Endothelial cell of umbilical vein (primary cell): ENCODE results near the gene NAA20. TPM values are rescaled to one million over a fixed set of nuclear protein-coding genes. Genes with fewer than 3 reads are reported as not detected.

ENCODE experiments used
- BruUV-seq: library from RNA; stranded (reverse); fragments of 400-500 nt; replicated peaks from 2 replicates; lab custom pipeline; 2021; lab: Mats Ljungman, UMichigan
- CTCF ChIA-PET: fragments of 300-600, 350-600 bp; sonication (Branson Sonifier 250); formaldehyde crosslinking; loops from one replicate; lab custom pipeline; 2021; ENCODE audit warnings: antibody characterized with exemption, inconsistent platforms; lab: Charles Lee
- POLR2A ChIA-PET: fragments of 300-600, 350-600 bp; sonication (Branson Sonifier 250); formaldehyde crosslinking; loops from one replicate; lab custom pipeline; 2021; ENCODE audit warnings: antibody characterized with exemption, inconsistent platforms; lab: Charles Lee
- DNase-seq: peaks from one replicate; pipeline ENCODE4 v3.0.0-alpha.2; 2011; ENCODE audit warnings: low read depth, low spot score
- FAIRE-seq: peaks from 2 replicates; lab custom pipeline; 2011; peaks lifted over from hg19 to GRCh38; lab: Jason Lieb, UNC
- H2AFZ ChIP-seq: 2 replicates; pipeline ENCODE4 v1.6.0; 2012; ENCODE audit warnings: low read depth, low read length, control low read depth, inconsistent platforms
- H3K27ac ChIP-seq: 2 replicates; pipeline ENCODE4 v1.5.1; 2011; ENCODE audit warnings: low read depth, mild to moderate bottlenecking, control low read depth, low read length, moderate library complexity; ENCODE audit not compliant: insufficient read depth
- H3K27me3 ChIP-seq, 2 experiments: 2 replicates each; pipeline versions ENCODE4 v1.6.0 to v1.6.1; 2011; ENCODE audit warnings: low read length in 2 of 2, mixed read lengths in 1 of 2; ENCODE audit not compliant: control insufficient read depth in 2 of 2, insufficient read depth in 2 of 2
- H3K36me3 ChIP-seq, 2 experiments: 2 replicates in 1 of 2; 3 replicates in 1 of 2; pipeline ENCODE4 v1.5.1; 2011; ENCODE audit warnings: low read length in 2 of 2, mild to moderate bottlenecking in 1 of 2, moderate library complexity in 1 of 2; ENCODE audit not compliant: control insufficient read depth in 2 of 2, insufficient read depth in 2 of 2; ENCODE audit errors: extremely low read depth in 1 of 2
- H3K4me1 ChIP-seq: 3 replicates; pipeline ENCODE4 v1.5.1; 2011; ENCODE audit warnings: mild to moderate bottlenecking, low read length; ENCODE audit not compliant: control insufficient read depth, insufficient read depth; ENCODE audit errors: extremely low read depth
- H3K4me2 ChIP-seq: 2 replicates; pipeline ENCODE4 v1.6.1; 2011; ENCODE audit warnings: low read length, control low read depth, mixed read lengths; ENCODE audit not compliant: insufficient read depth
- H3K4me3 ChIP-seq, 3 experiments: fragments of 200-600 bp in 1 of 3; sonication (generic), shearing (Covaris generic) in 1 of 3; replicated peaks in 1 of 3; 2 replicates each; pipeline ENCODE4 v1.5.1; 2011 to 2016; ENCODE audit warnings: control low read depth in 3 of 3, low read length in 3 of 3, mild to moderate bottlenecking in 2 of 3, inconsistent platforms in 1 of 3, low read depth in 1 of 3, moderate library complexity in 1 of 3; ENCODE audit not compliant: insufficient read depth in 1 of 3
- H3K79me2 ChIP-seq: 2 replicates; pipeline ENCODE4 v1.6.0; 2012; ENCODE audit warnings: low read length, inconsistent platforms; ENCODE audit not compliant: control insufficient read depth, insufficient read depth
- H3K9ac ChIP-seq: replicated peaks from 2 replicates; pipeline ENCODE3; 2011; ENCODE audit warnings: low read length, control low read depth; ENCODE audit not compliant: insufficient read depth; ENCODE audit errors: extremely low read depth
- H3K9me1 ChIP-seq: replicated peaks from 3 replicates; pipeline ENCODE4 v1.6.0; 2011; ENCODE audit warnings: mild to moderate bottlenecking, low read length; ENCODE audit not compliant: control insufficient read depth, insufficient read depth; ENCODE audit errors: extremely low read depth
- H3K9me3 ChIP-seq: replicated peaks from 2 replicates; pipeline ENCODE4 v1.5.1; 2012; ENCODE audit warnings: low read length, inconsistent platforms; ENCODE audit not compliant: control insufficient read depth, insufficient read depth
- H4K20me1 ChIP-seq: replicated peaks from 2 replicates; pipeline ENCODE3; 2011; ENCODE audit warnings: mild to moderate bottlenecking, low read length; ENCODE audit not compliant: control insufficient read depth, insufficient read depth; ENCODE audit errors: extremely low read depth
- CTCF ChIP-seq, 2 donors: IDR thresholded peaks; 1 replicate in 1 of 2; 2 replicates in 1 of 2; pipeline ENCODE4 v1.5.1; 2011; ENCODE audit warnings: low read length in 2 of 2, mild to moderate bottlenecking in 2 of 2, moderate library complexity in 2 of 2, control low read depth in 1 of 2, inconsistent platforms in 1 of 2, low read depth in 1 of 2; ENCODE audit not compliant: insufficient read depth in 1 of 2; ENCODE audit errors: extremely low read depth in 1 of 2
- FOS ChIP-seq: IDR thresholded peaks from 2 replicates; pipeline ENCODE4 v1.6.1; 2011; ENCODE audit warnings: mild to moderate bottlenecking, low read length, moderate library complexity, borderline replicate concordance; ENCODE audit not compliant: insufficient read depth
- GATA2 ChIP-seq: IDR thresholded peaks from 2 replicates; pipeline ENCODE4 v1.7.0; 2011; ENCODE audit warnings: low read depth, mild to moderate bottlenecking, moderate library complexity, mixed read lengths, low read length; ENCODE audit not compliant: insufficient read length, insufficient read depth
- JUN ChIP-seq: IDR thresholded peaks from 2 replicates; pipeline ENCODE4 v1.6.1; 2011; ENCODE audit warnings: borderline replicate concordance, low read depth; ENCODE audit not compliant: insufficient read length, insufficient read depth
- POLR2A ChIP-seq: IDR thresholded peaks from 2 replicates; pipeline ENCODE4 v1.6.1; 2012; ENCODE audit warnings: low read depth, mild to moderate bottlenecking, control low read depth, low read length
- POLR2AphosphoS5 ChIP-seq: IDR thresholded peaks from 2 replicates; pipeline ENCODE4 v1.6.1; 2012; ENCODE audit warnings: low read depth, mild to moderate bottlenecking, control low read depth, low read length, moderate library complexity; ENCODE audit not compliant: insufficient read depth
- dilution Hi-C: fragments of 300-500 bp; cut with MboI; formaldehyde crosslinking; loops from one replicate; pipeline ENCODE4 v1.15.0; 2019; ENCODE audit warnings: low sequenced_read_pairs; ENCODE audit not compliant: extremely low pct_ligation_motif_present
- intact Hi-C: fragments of 100-400 bp; cut with micrococcal nuclease; formaldehyde crosslinking; loops from one replicate; pipeline ENCODE4 v1.10.0; 2022
- polyA plus RNA-seq, 4 experiments: library from polyadenylated mRNA; depleted of rRNA in 3 of 4; stranded (reverse) in 3 of 4; unstranded in 1 of 4; fragments of >200 nt; gene quantifications; 2 replicates each; pipeline versions ENCODE4 v1.2.1 to v1.2.3, GENCODE V29; 2011 to 2012; ENCODE audit warnings: missing spikeins in 1 of 4
- total RNA-seq: library from RNA; stranded (reverse); gene quantifications from 2 replicates; pipeline ENCODE4 v1.2.3, GENCODE V29; 2021

The NAA20 gene
- total and polyA plus RNA-seq, 2 donors (not counting 3 experiments of a cell fraction or from before 2014, with no cell fraction given) = 48.6 to 77.3 TPM

- no peak overlapping the region for H3K4me3 ChIP-seq
- ChIA-PET CTCF (interaction anchor here (1.5 kb wide), 1 partner anchor 34 kb away, joined by 5 read pairs; no protein-coding TSS in a partner anchor), POLR2A (no interaction called here)
- no peaks in the 10 kb centered on the region for H3K79me2 ChIP-seq
- no peak overlapping the region for H3K27ac ChIP-seq
- no peaks in the 10 kb centered on the region for H4K20me1 ChIP-seq
- no peaks in the 10 kb centered on the region for H3K9me3 ChIP-seq
- peak overlapping the region; percentile 52 for H2AFZ ChIP-seq
- TF ChIP-seq CTCF (IDR thresholded peaks at IDR 0.05; ENCODE audit: extremely low read depth in 1 of 2, insufficient read depth in 1 of 2, low read depth in 1 of 2, low read length in 2 of 2) = no peak
- no peak for TF ChIP-seq GATA2
- TF ChIP-seq POLR2A = no peak
- peak; percentile 46 for TF ChIP-seq FOS
- TF ChIP-seq JUN = peak; percentile 6
- no peak for TF ChIP-seq POLR2AphosphoS5
- peak overlapping the region; percentile 22 for H3K4me2 ChIP-seq
- H3K9ac ChIP-seq = no peak overlapping the region
- no peaks in the 10 kb centered on the region for H3K27me3 ChIP-seq
- no peaks in the 10 kb centered on the region for H3K9me1 ChIP-seq
- intact Hi-C loops (no loop called here), dilution Hi-C loops (no loop called here)
- peak; percentile 82 for DNase-seq
- H3K4me1 ChIP-seq = peaks cover 10% of the 10 kb centered on the region
- no TSS peak for BruUV-seq
- FAIRE-seq = no peak
- no peaks in the 10 kb centered on the region for H3K36me3 ChIP-seq
These were observed 6.3 kb upstream of the NAA20 start for GRCh38 chr20:20010639-20011500.
